Colonic mucosa (tissue), 4 donors: ENCODE results near the gene NXPH1. TPM values are rescaled to one million over a fixed set of nuclear protein-coding genes. Genes with fewer than 3 reads are reported as not detected.

Experiments
- DNase-seq: peaks from one replicate; pipeline ENCODE4 v3.0.0-alpha.2; 2020
- H3K27ac ChIP-seq: fragments of 200-600 bp; one replicate; pipeline ENCODE4 v1.8.0; 2021
- H3K27me3 ChIP-seq: fragments of 200-600 bp; one replicate; pipeline ENCODE4 v1.8.0; 2021
- H3K36me3 ChIP-seq: fragments of 200-600 bp; one replicate; pipeline ENCODE4 v1.8.0; 2021
- H3K4me1 ChIP-seq: fragments of 200-600 bp; one replicate; pipeline ENCODE4 v1.8.0; 2021; ENCODE audit warnings: mild to moderate bottlenecking
- H3K4me3 ChIP-seq: fragments of 200-600 bp; one replicate; pipeline ENCODE4 v1.8.0; 2021
- H3K9ac ChIP-seq, 2 donors: one replicate each; pipeline ENCODE4 v1.7.0; 2013; ENCODE audit warnings: control low read depth in 2 of 2, low read depth in 2 of 2, low read length in 2 of 2
- H3K9me3 ChIP-seq: fragments of 200-600 bp; one replicate; pipeline ENCODE4 v1.8.0; 2021
- intact Hi-C: fragments of 100-400 bp; cut with DNase I; formaldehyde crosslinking; loops from one replicate; pipeline ENCODE4 v1.14.1; 2022
- total RNA-seq, 2 donors: library from RNA; stranded (reverse); fragmentation: NEBNext Ultra II Directional in 1 of 2; extraction: Animal tissue kit (Norgen Biotek cat#: 25700) in 1 of 2; gene quantifications; one replicate each; pipeline ENCODE4 v1.2.1, GENCODE V29; 2021
- TF ChIP-seq, protein P1 (sequence below): fragments of 200-600 bp; IDR thresholded peaks from one replicate; pipeline ENCODE4 v1.8.0; 2022; ENCODE audit warnings: antibody characterized with exemption, mild to moderate bottlenecking
- donor health status: healthy.
- donor health status: DM: no; HTN: no; CAD: no.
- donor health status: DM: no; HTN: no; CAD: no.

NXPH1 gene
- total RNA-seq, 2 donors from 2014 or later = 0.30 TPM; not detected in 1

- no peaks in the 10 kb centered on the region for H3K36me3 ChIP-seq
- no peaks in the 10 kb centered on the region for H3K27me3 ChIP-seq
- TF ChIP-seq, protein P1, sequence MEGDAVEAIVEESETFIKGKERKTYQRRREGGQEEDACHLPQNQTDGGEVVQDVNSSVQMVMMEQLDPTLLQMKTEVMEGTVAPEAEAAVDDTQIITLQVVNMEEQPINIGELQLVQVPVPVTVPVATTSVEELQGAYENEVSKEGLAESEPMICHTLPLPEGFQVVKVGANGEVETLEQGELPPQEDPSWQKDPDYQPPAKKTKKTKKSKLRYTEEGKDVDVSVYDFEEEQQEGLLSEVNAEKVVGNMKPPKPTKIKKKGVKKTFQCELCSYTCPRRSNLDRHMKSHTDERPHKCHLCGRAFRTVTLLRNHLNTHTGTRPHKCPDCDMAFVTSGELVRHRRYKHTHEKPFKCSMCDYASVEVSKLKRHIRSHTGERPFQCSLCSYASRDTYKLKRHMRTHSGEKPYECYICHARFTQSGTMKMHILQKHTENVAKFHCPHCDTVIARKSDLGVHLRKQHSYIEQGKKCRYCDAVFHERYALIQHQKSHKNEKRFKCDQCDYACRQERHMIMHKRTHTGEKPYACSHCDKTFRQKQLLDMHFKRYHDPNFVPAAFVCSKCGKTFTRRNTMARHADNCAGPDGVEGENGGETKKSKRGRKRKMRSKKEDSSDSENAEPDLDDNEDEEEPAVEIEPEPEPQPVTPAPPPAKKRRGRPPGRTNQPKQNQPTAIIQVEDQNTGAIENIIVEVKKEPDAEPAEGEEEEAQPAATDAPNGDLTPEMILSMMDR = no peak
- DNase-seq = no peak
- H3K4me1 ChIP-seq = no peaks in the 10 kb centered on the region
- H3K9ac ChIP-seq = no peak overlapping the region
- no peak overlapping the region for H3K27ac ChIP-seq
- no peaks in the 10 kb centered on the region for H3K9me3 ChIP-seq
- intact Hi-C loops = no loop called here
- no peak overlapping the region for H3K4me3 ChIP-seq
Measured at GRCh38 chr7:8462309-8462708, 28.9 kb downstream of the NXPH1 start.

GRCh38 chr7:8465338-8465737 is 31.9 kb downstream of the NXPH1 start:
- H3K27me3 ChIP-seq = no peaks in the 10 kb centered on the region
- H3K27ac ChIP-seq = no peak overlapping the region
- H3K9ac ChIP-seq = no peak overlapping the region
- no peak for DNase-seq
- no peaks in the 10 kb centered on the region for H3K36me3 ChIP-seq
- no peaks in the 10 kb centered on the region for H3K9me3 ChIP-seq
- no peak overlapping the region for H3K4me3 ChIP-seq
- intact Hi-C loops = no loop called here
- H3K4me1 ChIP-seq = no peaks in the 10 kb centered on the region
- TF ChIP-seq, protein P1 = no peak

DNA sequence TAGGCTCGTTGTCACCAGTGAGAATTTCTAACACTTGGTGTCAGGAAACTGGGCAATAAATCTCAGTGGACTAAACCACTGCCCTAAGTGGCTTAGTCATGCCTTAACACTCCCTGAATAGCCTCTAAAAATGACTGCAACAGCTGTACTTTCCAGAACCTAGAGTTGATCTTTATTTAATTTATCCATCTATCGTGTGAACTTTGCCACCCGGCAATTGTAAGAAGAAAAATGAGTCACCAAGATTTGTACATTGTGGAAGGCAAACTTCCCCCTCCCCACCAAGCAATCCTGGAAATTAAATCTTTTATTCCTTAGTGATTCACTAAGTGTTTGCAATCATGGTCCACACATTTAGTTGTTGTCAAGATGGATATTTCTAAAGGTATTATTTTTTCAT is 47.1 kb downstream of the NXPH1 start:
- TF ChIP-seq, protein P1 = no peak
- H3K36me3 ChIP-seq = no peaks in the 10 kb centered on the region

GRCh38 chr7:8481096-8481495 is 47.7 kb downstream of the NXPH1 start:
- no peak overlapping the region for H3K9ac ChIP-seq
- no peak for DNase-seq
- H3K4me1 ChIP-seq = no peaks in the 10 kb centered on the region
- H3K27ac ChIP-seq = no peak overlapping the region
- intact Hi-C loops = no loop called here
- TF ChIP-seq, protein P1 = no peak
- no peak overlapping the region for H3K4me3 ChIP-seq
- no peaks in the 10 kb centered on the region for H3K27me3 ChIP-seq
- H3K36me3 ChIP-seq = no peaks in the 10 kb centered on the region
- H3K9me3 ChIP-seq = no peaks in the 10 kb centered on the region

More for the DNA sequence above, 47.1 kb downstream of the NXPH1 start:
- no peaks in the 10 kb centered on the region for H3K4me1 ChIP-seq
- intact Hi-C loops = no loop called here
- no peaks in the 10 kb centered on the region for H3K9me3 ChIP-seq
- no peak for DNase-seq
- H3K27ac ChIP-seq = no peak overlapping the region
- no peak overlapping the region for H3K4me3 ChIP-seq
- no peak overlapping the region for H3K9ac ChIP-seq
- H3K27me3 ChIP-seq = no peaks in the 10 kb centered on the region

DNA sequence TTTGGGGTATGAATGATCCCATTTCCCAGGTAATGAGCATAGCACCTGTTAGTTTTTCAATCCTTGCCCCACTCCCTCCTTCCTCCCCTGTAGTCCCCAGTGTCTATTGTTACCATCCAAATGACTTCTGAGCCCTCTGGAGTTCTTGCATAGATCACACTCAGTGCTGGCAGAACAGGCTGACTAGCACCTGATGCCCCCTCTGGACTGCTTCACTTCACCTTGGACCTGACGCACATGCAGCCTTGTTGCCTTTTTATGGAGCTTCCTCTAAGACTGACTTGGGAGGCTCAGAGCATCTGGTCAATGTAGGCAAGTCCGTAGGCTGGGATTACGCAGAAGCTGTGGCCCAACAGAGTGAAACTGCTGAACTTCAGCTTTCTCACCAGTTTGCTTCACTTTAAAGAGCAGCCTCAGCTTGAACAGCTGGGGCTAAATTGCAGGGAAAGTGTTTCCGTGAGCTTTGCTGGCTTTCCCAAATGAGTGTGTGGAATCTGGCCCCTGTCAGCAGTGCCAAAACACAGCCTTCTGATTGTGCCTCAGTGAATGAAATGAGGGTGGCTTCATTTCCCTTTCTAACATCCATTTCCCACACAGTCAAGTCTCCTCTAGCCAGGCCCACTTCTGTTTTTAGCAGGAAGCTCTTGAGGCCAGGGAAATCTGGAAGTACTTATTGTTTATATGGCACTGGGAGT is 48.5 kb downstream of the NXPH1 start:
- H3K4me3 ChIP-seq = no peak overlapping the region
- TF ChIP-seq, protein P1 = no peak
- H3K4me1 ChIP-seq = no peaks in the 10 kb centered on the region
- H3K9ac ChIP-seq = no peak overlapping the region
- H3K27ac ChIP-seq = no peak overlapping the region
- intact Hi-C loops = no loop called here
- no peak for DNase-seq
- no peaks in the 10 kb centered on the region for H3K27me3 ChIP-seq
- H3K9me3 ChIP-seq = no peaks in the 10 kb centered on the region
- no peaks in the 10 kb centered on the region for H3K36me3 ChIP-seq
